Measurements from ENCODE around the gene ROCK1. TPM values are rescaled to one million over a fixed set of nuclear protein-coding genes. Genes with fewer than 3 reads are reported as not detected.

Gene ROCK1
- total RNA-seq, 1 donor from 2014 or later, result 16.6 TPM

- Histone ChIP-seq H3K36me3 (ENCODE audit: control insufficient read depth, insufficient read depth, low read length) (no peaks in the 10 kb centered on the region), H3K4me3 (ENCODE audit: low read depth, low read length) (no peak overlapping the region), H3K27me3 (ENCODE audit: control insufficient read depth, insufficient read depth, low read length) (no peaks in the 10 kb centered on the region)
- FAIRE-seq (no peak), DNase-seq (ENCODE audit: low read depth) (peak; percentile 43)
- peak; percentile 25 for TF ChIP-seq CTCF (IDR thresholded peaks at IDR 0.05; ENCODE audit: insufficient read depth, low read length, severe bottlenecking)
Observed at GRCh38 chr18:21134895-21135294, 23.3 kb upstream of the ROCK1 start.

GRCh38 chr18:21132398-21132918 is 20.8 kb upstream of the ROCK1 start:
- Histone ChIP-seq H3K27me3 (ENCODE audit: control insufficient read depth, insufficient read depth, low read length) (no peaks in the 10 kb centered on the region), H3K4me3 (ENCODE audit: low read depth, low read length) (no peak overlapping the region), H3K36me3 (ENCODE audit: control insufficient read depth, insufficient read depth, low read length) (no peaks in the 10 kb centered on the region)
- no peak for TF ChIP-seq CTCF (IDR thresholded peaks at IDR 0.05; ENCODE audit: insufficient read depth, low read length, severe bottlenecking)
- FAIRE-seq, result no peak
- DNase-seq (ENCODE audit: low read depth), result no peak

GRCh38 chr18:21131698-21132227 is 20.1 kb upstream of the ROCK1 start:
- no peak for FAIRE-seq
- TF ChIP-seq CTCF (IDR thresholded peaks at IDR 0.05; ENCODE audit: insufficient read depth, low read length, severe bottlenecking), result no peak
- Histone ChIP-seq H3K36me3 (ENCODE audit: control insufficient read depth, insufficient read depth, low read length) (no peaks in the 10 kb centered on the region), H3K4me3 (ENCODE audit: low read depth, low read length) (no peak overlapping the region), H3K27me3 (ENCODE audit: control insufficient read depth, insufficient read depth, low read length) (no peaks in the 10 kb centered on the region)
- no peak for DNase-seq (ENCODE audit: low read depth)

GRCh38 chr18:21129566-21130216 is 18.1 kb upstream of the ROCK1 start:
- no peak for FAIRE-seq
- TF ChIP-seq CTCF (IDR thresholded peaks at IDR 0.05; ENCODE audit: insufficient read depth, low read length, severe bottlenecking), result no peak
- no peak overlapping the region for H3K4me3 ChIP-seq (ENCODE audit: low read depth, low read length)
- no peaks in the 10 kb centered on the region for H3K27me3 ChIP-seq (ENCODE audit: control insufficient read depth, insufficient read depth, low read length)
- no peaks in the 10 kb centered on the region for H3K36me3 ChIP-seq (ENCODE audit: control insufficient read depth, insufficient read depth, low read length)
- DNase-seq (ENCODE audit: low read depth), result no peak

GRCh38 chr18:21123290-21123926 is 11.8 kb upstream of the ROCK1 start:
- H3K27me3 ChIP-seq (ENCODE audit: control insufficient read depth, insufficient read depth, low read length), result no peaks in the 10 kb centered on the region
- H3K4me3 ChIP-seq (ENCODE audit: low read depth, low read length), result no peak overlapping the region
- H3K36me3 ChIP-seq (ENCODE audit: control insufficient read depth, insufficient read depth, low read length), result no peaks in the 10 kb centered on the region
- FAIRE-seq (no peak), DNase-seq (ENCODE audit: low read depth) (no peak)
- TF ChIP-seq CTCF (IDR thresholded peaks at IDR 0.05; ENCODE audit: insufficient read depth, low read length, severe bottlenecking), result no peak
